Smooth muscle cell (in vitro differentiated cells): Measurements from ENCODE around the gene TMEM132D. TPM values are rescaled to one million over a fixed set of nuclear protein-coding genes. Genes with fewer than 3 reads are reported as not detected.

ENCODE experiments used
- DNase-seq: peaks from one replicate; lab custom pipeline; 2025; ENCODE audit not compliant: unreplicated experiment; lab: John Stamatoyannopoulos, UW
- H2AFZ ChIP-seq: fragments of 200-600 bp; sonication (generic); 2 replicates; pipeline ENCODE4 v1.6.0; 2016; ENCODE audit warnings: antibody characterized with exemption, low read depth, mild to moderate bottlenecking
- H3F3A ChIP-seq: fragments of 200-600 bp; sonication (generic); 2 replicates; pipeline ENCODE4 v1.6.0; 2017; ENCODE audit warnings: antibody characterized with exemption, low read depth
- H3K27ac ChIP-seq: fragments of 200-600 bp; sonication (generic); 2 replicates; pipeline ENCODE4 v1.5.1; 2016; ENCODE audit warnings: low read depth, mild to moderate bottlenecking
- H3K27me3 ChIP-seq: fragments of 200-600 bp; sonication (generic); 2 replicates; pipeline ENCODE4 v1.6.1; 2016; ENCODE audit warnings: low read depth, mild to moderate bottlenecking
- H3K36me3 ChIP-seq: fragments of 200-600 bp; sonication (generic); 2 replicates; pipeline ENCODE4 v1.5.1; 2016; ENCODE audit warnings: low read depth
- H3K4me1 ChIP-seq: fragments of 200-600 bp; sonication (generic); 2 replicates; pipeline ENCODE4 v1.5.1; 2016; ENCODE audit warnings: low read depth
- H3K4me2 ChIP-seq: fragments of 200-600 bp; sonication (generic); 2 replicates; pipeline ENCODE4 v1.6.0; 2016; ENCODE audit warnings: mild to moderate bottlenecking
- H3K4me3 ChIP-seq: fragments of 200-600 bp; sonication (generic); 2 replicates; pipeline ENCODE4 v1.5.1; 2016; ENCODE audit warnings: mild to moderate bottlenecking
- H3K79me2 ChIP-seq: fragments of 200-600 bp; sonication (generic); 2 replicates; pipeline ENCODE4 v1.6.0; 2016; ENCODE audit warnings: low read depth, mild to moderate bottlenecking
- H3K9ac ChIP-seq: fragments of 200-600 bp; sonication (generic); 2 replicates; pipeline ENCODE4 v1.6.0; 2016; ENCODE audit warnings: low read depth
- H3K9me3 ChIP-seq: fragments of 200-600 bp; sonication (generic); replicated peaks from 2 replicates; pipeline ENCODE4 v1.5.1; 2016; ENCODE audit warnings: low read depth
- H4K20me1 ChIP-seq: fragments of 200-600 bp; sonication (generic); 2 replicates; pipeline ENCODE4 v1.6.0; 2016; ENCODE audit warnings: low read depth
- WGBS: methylation state at CpG from one replicate; pipeline ENCODE4 v1.1.7; 2016; ENCODE audit warnings: low lambda C conversion rate; 5-methylcytosine and 5-hydroxymethylcytosine counted together
- polyA plus RNA-seq: library from polyadenylated mRNA; unstranded; fragments of >200 nt; fragmentation: Nextera tagmentation; extraction: Ambion mirVana; gene quantifications from 2 replicates; pipeline ENCODE4 v1.2.1, GENCODE V29; 2016
- total RNA-seq: library from RNA; depleted of rRNA; stranded (reverse); fragments of >200 nt; gene quantifications from 2 replicates; pipeline ENCODE4 v1.2.3, GENCODE V29; 2014
- TF ChIP-seq, protein P1 (sequence below): fragments of 200-600 bp; sonication (generic); IDR thresholded peaks from 2 replicates; pipeline ENCODE4 v1.5.1; 2017; ENCODE audit warnings: borderline replicate concordance, mild to moderate bottlenecking, antibody characterized with exemption; ENCODE audit not compliant: insufficient read depth, poor library complexity, severe bottlenecking

TMEM132D gene
- total and polyA plus RNA-seq, 2 experiments from 2014 or later, result not detected

DNA sequence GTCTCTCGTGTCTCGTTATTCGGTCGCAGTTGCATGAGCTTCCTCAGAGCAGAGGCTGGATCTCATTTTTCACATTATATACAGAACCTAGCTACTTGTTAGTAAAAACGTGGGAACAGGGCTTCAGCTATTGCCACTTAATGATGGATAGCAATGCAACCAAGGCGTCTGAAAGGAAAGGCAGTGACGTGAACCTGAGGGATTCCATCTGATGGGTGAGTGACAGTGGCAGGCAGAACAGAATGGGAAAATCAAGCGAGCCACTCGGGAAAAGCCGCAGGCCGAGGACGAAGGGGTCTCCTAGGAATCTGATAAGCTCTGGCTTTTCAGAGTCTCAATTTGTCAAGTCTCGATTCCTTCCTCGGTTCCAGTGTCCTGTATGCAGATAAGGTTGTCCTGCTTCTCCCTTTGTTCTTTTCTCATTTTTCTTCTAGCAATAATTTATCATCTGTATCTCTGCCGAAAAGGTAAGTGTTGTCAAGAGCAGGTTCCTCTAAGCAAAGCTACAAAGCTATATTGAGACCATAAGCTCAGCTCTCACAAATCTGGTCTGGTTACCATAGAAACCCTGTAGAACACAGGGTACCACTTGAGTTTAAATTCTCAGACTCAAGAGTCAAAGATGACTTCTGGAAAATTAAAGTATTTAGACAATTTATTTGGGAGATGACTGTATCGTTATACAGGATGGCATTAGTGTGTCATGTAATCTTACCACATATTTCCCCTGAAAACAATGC lies 633.9 kb downstream of the TMEM132D start:
- H4K20me1 ChIP-seq, result no peaks in the 10 kb centered on the region
- no peak overlapping the region for H3K4me2 ChIP-seq
- H3K4me3 ChIP-seq, result no peak overlapping the region
- H3K27ac ChIP-seq, result no peak overlapping the region
- no peaks in the 10 kb centered on the region for H3K36me3 ChIP-seq
- no peaks in the 10 kb centered on the region for H3K9me3 ChIP-seq
- WGBS, result 82% methylated on average over 16 of the region's 16 CpGs
- H3K4me1 ChIP-seq, result no peaks in the 10 kb centered on the region
- H3K79me2 ChIP-seq, result no peaks in the 10 kb centered on the region
- TF ChIP-seq, protein P1, sequence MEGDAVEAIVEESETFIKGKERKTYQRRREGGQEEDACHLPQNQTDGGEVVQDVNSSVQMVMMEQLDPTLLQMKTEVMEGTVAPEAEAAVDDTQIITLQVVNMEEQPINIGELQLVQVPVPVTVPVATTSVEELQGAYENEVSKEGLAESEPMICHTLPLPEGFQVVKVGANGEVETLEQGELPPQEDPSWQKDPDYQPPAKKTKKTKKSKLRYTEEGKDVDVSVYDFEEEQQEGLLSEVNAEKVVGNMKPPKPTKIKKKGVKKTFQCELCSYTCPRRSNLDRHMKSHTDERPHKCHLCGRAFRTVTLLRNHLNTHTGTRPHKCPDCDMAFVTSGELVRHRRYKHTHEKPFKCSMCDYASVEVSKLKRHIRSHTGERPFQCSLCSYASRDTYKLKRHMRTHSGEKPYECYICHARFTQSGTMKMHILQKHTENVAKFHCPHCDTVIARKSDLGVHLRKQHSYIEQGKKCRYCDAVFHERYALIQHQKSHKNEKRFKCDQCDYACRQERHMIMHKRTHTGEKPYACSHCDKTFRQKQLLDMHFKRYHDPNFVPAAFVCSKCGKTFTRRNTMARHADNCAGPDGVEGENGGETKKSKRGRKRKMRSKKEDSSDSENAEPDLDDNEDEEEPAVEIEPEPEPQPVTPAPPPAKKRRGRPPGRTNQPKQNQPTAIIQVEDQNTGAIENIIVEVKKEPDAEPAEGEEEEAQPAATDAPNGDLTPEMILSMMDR, result no peak
- DNase-seq, result no peak
- H3K27me3 ChIP-seq, result no peaks in the 10 kb centered on the region
- no peak overlapping the region for H3K9ac ChIP-seq
- H3F3A ChIP-seq, result no peaks in the 10 kb centered on the region
- no peak overlapping the region for H2AFZ ChIP-seq

DNA sequence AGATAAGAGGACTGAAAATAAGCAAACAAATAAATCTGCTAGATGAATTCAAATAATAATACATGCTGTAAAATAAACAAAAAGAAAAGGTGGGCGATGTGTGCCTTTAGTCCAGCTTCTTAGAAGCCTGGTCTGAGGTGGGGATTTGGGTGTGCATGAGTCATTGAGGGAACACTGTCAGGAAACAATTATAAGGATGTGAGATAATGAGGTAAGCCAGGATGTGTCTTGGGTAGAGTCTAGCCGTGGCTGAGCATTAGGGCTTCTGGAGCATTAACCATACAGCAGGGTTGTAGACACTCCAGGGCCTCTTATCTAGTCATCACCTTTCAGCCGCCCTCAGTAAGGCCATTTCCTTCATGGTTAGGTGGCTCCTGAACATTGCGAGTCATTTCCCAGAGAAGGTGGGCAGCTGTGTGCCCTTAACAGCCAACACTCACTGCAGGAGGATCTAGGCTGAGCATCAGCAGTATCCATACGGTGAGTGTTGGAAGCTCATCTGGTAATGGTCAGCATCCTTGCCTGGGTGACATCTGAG lies 645.0 kb downstream of the TMEM132D start:
- no peak overlapping the region for H3K4me3 ChIP-seq
- no peak for DNase-seq
- no peak overlapping the region for H3K9ac ChIP-seq
- no peaks in the 10 kb centered on the region for H3K27me3 ChIP-seq
- H3K9me3 ChIP-seq, result no peaks in the 10 kb centered on the region
- H3K4me1 ChIP-seq, result no peaks in the 10 kb centered on the region
- WGBS, result 71% methylated on average over 5 of the region's 5 CpGs
- TF ChIP-seq, protein P1, result no peak
- H3K4me2 ChIP-seq, result no peak overlapping the region
- no peaks in the 10 kb centered on the region for H3K79me2 ChIP-seq
- no peak overlapping the region for H2AFZ ChIP-seq
- H3F3A ChIP-seq, result no peaks in the 10 kb centered on the region
- H3K27ac ChIP-seq, result no peak overlapping the region
- H4K20me1 ChIP-seq, result no peaks in the 10 kb centered on the region
- H3K36me3 ChIP-seq, result no peaks in the 10 kb centered on the region

DNA sequence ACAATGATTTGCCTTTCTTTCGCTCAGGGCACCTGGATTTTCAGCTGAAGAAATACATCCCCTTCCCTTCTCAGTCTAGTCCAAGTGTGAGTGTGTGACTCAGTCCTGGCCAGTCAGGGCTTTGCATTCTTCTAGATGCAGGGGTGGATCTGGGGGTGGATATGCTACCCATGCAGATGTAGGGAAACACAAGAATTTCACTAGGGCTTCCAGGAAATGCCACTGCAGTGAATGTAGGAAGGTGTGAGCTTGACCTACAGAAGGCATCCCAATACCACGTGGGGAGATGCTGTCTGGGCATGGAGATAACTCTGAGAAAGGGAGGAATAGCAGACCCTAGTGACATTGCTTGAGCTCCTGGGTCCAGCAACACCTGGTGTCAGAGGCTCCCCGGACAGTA lies 646.3 kb downstream of the TMEM132D start:
- DNase-seq, result no peak
- Histone ChIP-seq H3K4me1 (no peaks in the 10 kb centered on the region), H3K9ac (no peak overlapping the region), H3K4me3 (no peak overlapping the region), H3F3A (no peaks in the 10 kb centered on the region), H4K20me1 (no peaks in the 10 kb centered on the region), H3K27me3 (no peaks in the 10 kb centered on the region), H3K79me2 (no peaks in the 10 kb centered on the region), H3K4me2 (no peak overlapping the region), H3K9me3 (no peaks in the 10 kb centered on the region), H3K36me3 (no peaks in the 10 kb centered on the region), H3K27ac (no peak overlapping the region), H2AFZ (no peak overlapping the region)
- WGBS, result 81% methylated on average over 3 of the region's 3 CpGs
- TF ChIP-seq, protein P1, result no peak

DNA sequence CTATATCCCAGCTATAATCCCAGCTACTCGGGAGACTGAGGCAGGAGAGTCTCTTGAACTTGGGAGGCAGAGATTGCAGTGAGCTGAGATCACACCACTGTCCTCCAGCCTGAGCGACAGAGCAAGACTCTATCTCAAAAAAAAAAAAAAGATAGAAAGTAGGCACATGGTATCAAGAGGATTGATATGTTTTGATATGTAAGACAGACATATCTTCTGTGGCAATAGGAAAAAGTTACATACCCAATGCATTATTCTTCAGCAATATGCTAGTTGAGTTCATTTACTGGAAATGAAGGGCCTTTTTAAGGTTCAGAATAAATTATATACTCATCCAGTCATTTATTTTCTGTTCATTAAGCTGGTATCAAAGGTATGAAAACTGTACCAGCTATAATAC lies 657.2 kb downstream of the TMEM132D start:
- H3K36me3 ChIP-seq, result no peaks in the 10 kb centered on the region
- no peaks in the 10 kb centered on the region for H4K20me1 ChIP-seq
- DNase-seq, result no peak
- no peak overlapping the region for H2AFZ ChIP-seq
- no peaks in the 10 kb centered on the region for H3K9me3 ChIP-seq
- TF ChIP-seq, protein P1, result no peak
- no peak overlapping the region for H3K9ac ChIP-seq
- no peaks in the 10 kb centered on the region for H3K79me2 ChIP-seq
- no peaks in the 10 kb centered on the region for H3K4me1 ChIP-seq
- H3F3A ChIP-seq, result no peaks in the 10 kb centered on the region
- no peak overlapping the region for H3K4me2 ChIP-seq
- 86% methylated on average over 2 of the region's 2 CpGs for WGBS
- H3K4me3 ChIP-seq, result no peak overlapping the region
- no peaks in the 10 kb centered on the region for H3K27me3 ChIP-seq
- H3K27ac ChIP-seq, result no peak overlapping the region
